Measurements from ENCODE around the gene MEGF11.

GRCh38 chr15:66225656-66226274 lies 27.8 kb downstream of the MEGF11 start:
- TF ChIP-seq CTCF (IDR thresholded peaks at IDR 0.05; ENCODE audit: low read depth, low read length): no peak
- no peak for TF ChIP-seq EZH2phosphoT487 (IDR thresholded peaks at IDR 0.05; ENCODE audit: low read depth)

Measured in OCI-LY3 (cell line).